ENCODE measurements around the gene PSKH1. TPM values are rescaled to one million over a fixed set of nuclear protein-coding genes. Genes with fewer than 3 reads are reported as not detected.
A peak's percentile ranks its signal among the peaks of the same experiment; 100 is the strongest.

PSKH1 gene
- total RNA-seq, 6 donors from 2014 or later: 21.9 to 36.5 (median 31.5) TPM

DNA sequence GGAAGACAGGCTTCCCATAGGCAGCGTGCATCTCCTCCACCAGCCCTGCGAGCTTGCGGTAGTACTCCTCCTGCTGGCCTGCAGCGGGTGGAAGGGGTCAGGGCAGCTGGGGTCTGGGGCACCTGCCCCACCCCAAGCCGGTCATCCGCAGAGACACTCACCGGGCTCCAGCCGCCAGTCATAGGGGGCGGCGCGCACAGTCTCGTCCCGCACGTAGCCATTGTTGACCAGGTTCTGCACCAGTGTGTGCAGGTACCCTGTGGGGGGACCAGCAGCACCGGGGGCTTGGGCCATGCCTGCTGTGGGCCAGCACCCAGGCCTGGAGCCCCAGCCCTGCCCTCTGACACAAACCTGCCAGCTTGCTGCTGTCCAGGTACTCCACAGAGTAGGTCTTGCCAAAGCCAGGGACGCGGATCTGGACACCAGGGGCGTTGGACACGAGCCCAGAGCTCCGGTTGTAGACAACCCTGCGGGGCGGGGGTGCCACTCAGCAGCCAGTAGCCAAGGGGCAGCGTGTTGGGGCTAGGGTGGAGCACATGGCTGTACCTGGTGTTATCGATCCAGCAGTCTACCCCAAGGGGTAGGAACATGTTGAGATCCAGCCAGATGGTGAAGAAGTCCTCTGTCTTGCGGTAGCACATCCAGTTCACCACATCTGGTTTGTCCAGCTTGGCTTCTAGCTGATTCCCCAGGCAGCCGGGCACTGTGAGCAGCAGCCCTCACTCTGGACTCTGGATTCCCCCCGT is 49.6 kb downstream of the PSKH1 start:
- Histone ChIP-seq H3K4me3 (no peak overlapping the region), H3K27ac (peak overlapping the region; percentile 48 to 70 (median 69)), H3K9me3 (no peaks in the 10 kb centered on the region), H3K36me3 (peaks cover 17 to 87% (median 71%) of the 10 kb centered on the region in 4 donors), H3K27me3 (no peaks in the 10 kb centered on the region), H3K4me1 (peaks cover 0 to 29% (median 7%) of the 10 kb centered on the region in 4 donors)
- peak in 1 of 2 donors; percentile 83 for DNase-seq
- WGBS, 2 donors: 83 to 87% methylated on average over 4 to 26 of the region's 27 CpGs
- no peak for ATAC-seq (ENCODE audit: low FRiP score in 2 of 2)
- no peak for TF ChIP-seq POLR2AphosphoS5 (IDR thresholded peaks at IDR 0.05)
- TF ChIP-seq CTCF (IDR thresholded peaks at IDR 0.05): no peak
- TF ChIP-seq POLR2A (IDR thresholded peaks at IDR 0.05): no peak
- TF ChIP-seq EP300 (IDR thresholded peaks at IDR 0.05): no peak

DNA sequence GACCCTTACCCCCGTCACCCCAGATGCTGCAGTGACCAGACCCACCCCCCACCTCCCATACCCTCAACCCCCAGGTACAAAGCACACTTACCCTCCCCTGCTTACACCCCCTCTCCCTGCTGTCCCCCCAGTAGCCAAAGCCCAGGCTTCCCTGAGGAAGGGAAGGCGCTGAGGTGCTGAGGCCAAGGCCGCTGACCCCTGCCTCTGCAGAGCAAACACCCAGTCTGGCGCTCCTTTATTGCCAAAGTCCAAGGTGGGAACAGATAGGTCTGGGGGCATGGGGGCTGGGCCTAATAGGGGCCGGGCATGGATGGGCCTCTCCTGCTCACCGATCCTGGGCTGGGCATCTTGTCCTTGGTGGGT is 50.2 kb downstream of the PSKH1 start:
- Histone ChIP-seq H3K27ac (peak overlapping the region; percentile 48 to 70 (median 69)), H3K27me3 (no peaks in the 10 kb centered on the region), H3K9me3 (no peaks in the 10 kb centered on the region), H3K36me3 (peaks cover 19 to 93% (median 77%) of the 10 kb centered on the region in 4 donors), H3K4me3 (no peak overlapping the region), H3K4me1 (peaks cover 0 to 29% (median 7%) of the 10 kb centered on the region in 4 donors)
- ATAC-seq (ENCODE audit: low FRiP score in 2 of 2) (no peak), DNase-seq (no peak)
- 91% methylated on average over 6 of the region's 6 CpGs; no CpG with 5 or more reads in 1 of the 2 donors for WGBS, 2 donors
- no peak for TF ChIP-seq POLR2AphosphoS5 (IDR thresholded peaks at IDR 0.05)
- no peak for TF ChIP-seq EP300 (IDR thresholded peaks at IDR 0.05)
- no peak for TF ChIP-seq CTCF (IDR thresholded peaks at IDR 0.05)
- TF ChIP-seq POLR2A (IDR thresholded peaks at IDR 0.05): no peak

- DNase-seq: peak in 1 of 2 donors; percentile 84
- Histone ChIP-seq H3K9me3 (no peaks in the 10 kb centered on the region), H3K4me1 (peaks cover 0 to 29% (median 7%) of the 10 kb centered on the region in 4 donors), H3K4me3 (no peak within 1 kb of the TSS), H3K36me3 (peaks cover 22 to 98% (median 83%) of the 10 kb centered on the region in 4 donors), H3K27ac (peak within 1 kb of the TSS; percentile 48 to 70 (median 69)), H3K27me3 (no peaks in the 10 kb centered on the region)
- peak; percentile 35 to 68 for ATAC-seq (ENCODE audit: low FRiP score in 2 of 2)
- 60 to 76% methylated on average over 11 to 18 of the region's 23 CpGs for WGBS, 2 donors
- no peak for TF ChIP-seq EP300 (IDR thresholded peaks at IDR 0.05)
- TF ChIP-seq CTCF (IDR thresholded peaks at IDR 0.05): no peak
- TF ChIP-seq POLR2AphosphoS5 (IDR thresholded peaks at IDR 0.05): no peak
- TF ChIP-seq POLR2A (IDR thresholded peaks at IDR 0.05): no peak
Measured at GRCh38 chr16:67943619-67944504, 50.8 kb downstream of the PSKH1 start, which contains the start of gene LCAT. TSS of gene LCAT (minus strand) at chr16:67944120. CDS start at chr16:67944101, 19 bp downstream.

- no peaks in the 10 kb centered on the region for H3K27me3 ChIP-seq
- H3K27ac ChIP-seq: peak overlapping the region; percentile 48 to 70 (median 69)
- H3K9me3 ChIP-seq: no peaks in the 10 kb centered on the region
- H3K4me3 ChIP-seq: no peak overlapping the region
- DNase-seq (no peak), ATAC-seq (ENCODE audit: low FRiP score in 2 of 2) (no peak)
- no peak for TF ChIP-seq POLR2AphosphoS5 (IDR thresholded peaks at IDR 0.05)
- no peak for TF ChIP-seq POLR2A (IDR thresholded peaks at IDR 0.05)
- TF ChIP-seq EP300 (IDR thresholded peaks at IDR 0.05): no peak
- 95 to 97% methylated on average over 14 to 19 of the region's 24 CpGs for WGBS, 2 donors
- peaks cover 30 to 98% (median 87%) of the 10 kb centered on the region in 4 donors for H3K36me3 ChIP-seq
- H3K4me1 ChIP-seq: peaks cover 0 to 25% (median 7%) of the 10 kb centered on the region in 4 donors
Measured at GRCh38 chr16:67944690-67945391, 51.8 kb downstream of the PSKH1 start.
